ENCODE data around the gene UGT1A7. TPM values are rescaled to one million over a fixed set of nuclear protein-coding genes. Genes with fewer than 3 reads are reported as not detected.
A peak's percentile ranks its signal among the peaks of the same experiment; 100 is the strongest.
"Not testable (repeated sequence)": the region's sequence is repeated elsewhere in the genome, so short reads cannot be mapped to it uniquely, and the experiment has no call there.

Gene UGT1A7
- total and polyA plus RNA-seq, 2 donors from 2014 or later, result 0.35 to 1.3 TPM

DNA sequence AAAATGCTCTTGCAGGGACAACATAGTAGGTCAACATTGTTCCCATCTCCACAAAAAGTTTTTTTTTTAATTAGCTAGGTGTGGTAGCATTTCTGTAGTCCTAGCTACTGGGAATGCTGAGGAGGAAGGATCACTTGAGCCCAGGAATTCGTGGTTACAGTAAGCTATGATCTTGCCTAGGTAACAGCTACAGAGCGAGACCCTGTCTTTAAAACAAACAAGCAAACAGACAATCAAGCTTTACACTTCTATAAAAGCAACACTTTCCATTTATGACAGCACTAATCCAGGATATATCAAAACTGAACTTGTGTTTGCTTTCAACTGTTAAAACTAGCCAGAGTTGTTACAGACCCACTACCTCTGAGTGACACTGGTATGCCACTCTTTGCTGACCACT lies 59.2 kb downstream of the UGT1A7 start:
- H3K36me3 ChIP-seq (ENCODE audit: control insufficient read depth in 2 of 3, insufficient read depth in 3 of 3, low read length in 3 of 3), result peaks cover 0 to 3% (median 0%) of the 10 kb centered on the region in 3 donors
- no peaks in the 10 kb centered on the region for H3K27me3 ChIP-seq (ENCODE audit: control insufficient read depth, insufficient read depth, low read length)
- H3K4me3 ChIP-seq (ENCODE audit: low read length in 3 of 3), result no peak overlapping the region
- no peaks in the 10 kb centered on the region for H3K9me3 ChIP-seq (ENCODE audit: control insufficient read depth in 2 of 3, insufficient read depth in 1 of 3, low read length in 3 of 3)
- intact Hi-C loops (cut with DNase I), result no loop called here
- H3K9ac ChIP-seq (ENCODE audit: low read length in 3 of 3), result no peak overlapping the region
- FAIRE-seq (no peak), DNase-seq (no peak)
- no peak overlapping the region for H3K27ac ChIP-seq (ENCODE audit: low read depth in 2 of 2, low read length in 2 of 2)
- H3K4me1 ChIP-seq (ENCODE audit: control insufficient read depth in 2 of 3, insufficient read depth in 2 of 3, low read depth in 1 of 3, low read length in 3 of 3), result peaks cover 0 to 6% (median 5%) of the 10 kb centered on the region in 3 donors
- TF ChIP-seq, protein P1, sequence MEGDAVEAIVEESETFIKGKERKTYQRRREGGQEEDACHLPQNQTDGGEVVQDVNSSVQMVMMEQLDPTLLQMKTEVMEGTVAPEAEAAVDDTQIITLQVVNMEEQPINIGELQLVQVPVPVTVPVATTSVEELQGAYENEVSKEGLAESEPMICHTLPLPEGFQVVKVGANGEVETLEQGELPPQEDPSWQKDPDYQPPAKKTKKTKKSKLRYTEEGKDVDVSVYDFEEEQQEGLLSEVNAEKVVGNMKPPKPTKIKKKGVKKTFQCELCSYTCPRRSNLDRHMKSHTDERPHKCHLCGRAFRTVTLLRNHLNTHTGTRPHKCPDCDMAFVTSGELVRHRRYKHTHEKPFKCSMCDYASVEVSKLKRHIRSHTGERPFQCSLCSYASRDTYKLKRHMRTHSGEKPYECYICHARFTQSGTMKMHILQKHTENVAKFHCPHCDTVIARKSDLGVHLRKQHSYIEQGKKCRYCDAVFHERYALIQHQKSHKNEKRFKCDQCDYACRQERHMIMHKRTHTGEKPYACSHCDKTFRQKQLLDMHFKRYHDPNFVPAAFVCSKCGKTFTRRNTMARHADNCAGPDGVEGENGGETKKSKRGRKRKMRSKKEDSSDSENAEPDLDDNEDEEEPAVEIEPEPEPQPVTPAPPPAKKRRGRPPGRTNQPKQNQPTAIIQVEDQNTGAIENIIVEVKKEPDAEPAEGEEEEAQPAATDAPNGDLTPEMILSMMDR (IDR thresholded peaks at IDR 0.05; ENCODE audit: borderline replicate concordance, extremely low read depth, insufficient read depth), result no peak

DNA sequence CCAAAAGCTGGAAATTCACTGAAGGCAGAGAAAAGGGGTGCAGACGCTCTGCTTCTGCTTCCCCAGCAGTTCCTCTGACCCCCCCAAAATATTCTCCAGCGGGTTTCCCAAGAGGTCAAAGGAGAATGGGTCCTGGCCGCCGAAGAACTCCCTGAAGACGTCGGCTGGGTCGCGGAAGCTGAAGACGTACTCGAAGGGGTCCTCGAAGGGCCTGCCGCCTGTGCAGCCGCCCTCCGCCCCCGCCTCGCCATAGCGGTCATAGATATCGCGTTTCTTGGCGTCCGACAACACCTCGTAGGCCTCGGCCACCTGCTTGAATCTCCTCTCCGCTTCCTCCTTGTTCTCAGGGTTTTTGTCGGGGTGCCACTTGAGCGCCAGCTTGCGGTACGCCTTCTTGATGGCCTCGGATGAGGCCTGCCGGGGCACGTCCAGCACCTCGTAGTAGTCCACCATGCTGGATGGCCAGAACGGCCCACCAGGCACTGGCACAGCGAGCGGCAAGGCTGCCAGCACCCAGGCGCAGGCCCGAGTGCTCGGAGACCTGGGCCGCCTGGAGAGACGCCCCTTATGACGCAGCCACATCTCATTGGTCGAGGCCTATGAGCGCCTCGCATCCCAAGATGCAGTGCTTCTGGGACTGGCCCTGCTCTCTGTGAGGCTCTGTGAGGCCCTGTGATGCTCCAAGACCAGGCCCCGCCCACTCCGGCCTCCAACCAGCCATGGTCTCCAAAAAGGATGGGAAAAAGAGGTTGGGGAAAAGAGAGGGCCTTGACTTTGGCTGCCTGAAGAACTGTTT lies 62.0 kb downstream of the UGT1A7 start:
- intact Hi-C loops (cut with DNase I), result no loop called here

DNA sequence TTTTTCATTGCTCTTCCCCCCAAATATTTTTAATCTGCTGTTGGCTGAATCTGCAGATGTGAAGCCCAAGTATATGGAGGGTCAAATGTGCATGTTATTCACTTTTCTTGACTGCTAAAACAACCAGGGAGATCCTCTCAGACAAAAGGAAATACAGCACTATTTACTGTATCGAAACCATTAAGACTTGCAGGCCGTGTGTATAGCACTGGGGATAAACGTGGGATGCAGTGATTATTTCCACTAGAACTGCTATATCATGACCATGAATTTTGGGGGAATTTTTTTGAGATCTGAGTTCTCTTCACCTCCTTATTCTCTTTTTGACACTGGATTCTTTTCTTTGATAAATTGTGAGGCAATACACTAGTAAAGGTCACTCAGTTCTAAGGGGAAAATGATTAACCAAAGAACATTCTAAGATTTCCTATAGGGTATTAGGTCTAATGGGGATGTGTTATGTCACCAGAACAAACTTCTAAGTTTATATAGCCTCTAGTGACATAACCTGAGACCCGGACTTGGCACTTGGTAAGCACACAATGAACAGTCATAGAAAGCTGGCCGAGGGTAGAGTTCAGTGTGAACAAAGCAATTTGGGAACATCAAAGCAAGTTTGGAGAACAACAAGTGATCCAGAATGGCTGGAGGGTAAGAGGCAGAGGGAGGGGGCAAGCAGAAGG lies 63.5 kb downstream of the UGT1A7 start:
- TF ChIP-seq, protein P1 (IDR thresholded peaks at IDR 0.05; ENCODE audit: borderline replicate concordance, extremely low read depth, insufficient read depth), result no peak
- H3K9ac ChIP-seq (ENCODE audit: low read length in 3 of 3), result no peak overlapping the region
- no peaks in the 10 kb centered on the region for H3K27me3 ChIP-seq (ENCODE audit: control insufficient read depth, insufficient read depth, low read length)
- no peaks in the 10 kb centered on the region for H3K9me3 ChIP-seq (ENCODE audit: control insufficient read depth in 2 of 3, insufficient read depth in 1 of 3, low read length in 3 of 3)
- H3K36me3 ChIP-seq (ENCODE audit: control insufficient read depth in 2 of 3, insufficient read depth in 3 of 3, low read length in 3 of 3), result peaks cover 0 to 3% (median 0%) of the 10 kb centered on the region in 3 donors
- intact Hi-C loops (cut with DNase I), result no loop called here
- H3K4me1 ChIP-seq (ENCODE audit: control insufficient read depth in 2 of 3, insufficient read depth in 2 of 3, low read depth in 1 of 3, low read length in 3 of 3), result peaks cover 0 to 12% (median 3%) of the 10 kb centered on the region in 3 donors
- H3K27ac ChIP-seq (ENCODE audit: low read depth in 2 of 2, low read length in 2 of 2), result no peak overlapping the region
- DNase-seq, result no peak
- no peak overlapping the region for H3K4me3 ChIP-seq (ENCODE audit: low read length in 3 of 3)
- no peak for FAIRE-seq

More for the DNA sequence above, 62.0 kb downstream of the UGT1A7 start:
- H3K36me3 ChIP-seq (ENCODE audit: control insufficient read depth in 2 of 3, insufficient read depth in 3 of 3, low read length in 3 of 3), result peaks cover 0 to 3% (median 0%) of the 10 kb centered on the region in 3 donors
- H3K4me3 ChIP-seq (ENCODE audit: low read length in 3 of 3), result no peak overlapping the region
- TF ChIP-seq, protein P1 (IDR thresholded peaks at IDR 0.05; ENCODE audit: borderline replicate concordance, extremely low read depth, insufficient read depth), result no peak
- H3K4me1 ChIP-seq (ENCODE audit: control insufficient read depth in 2 of 3, insufficient read depth in 2 of 3, low read depth in 1 of 3, low read length in 3 of 3), result peaks cover 0 to 12% (median 5%) of the 10 kb centered on the region in 3 donors
- FAIRE-seq (no peak), DNase-seq (peak in 1 of 5 donors; percentile 71)
- no peak overlapping the region for H3K27ac ChIP-seq (ENCODE audit: low read depth in 2 of 2, low read length in 2 of 2)
- H3K27me3 ChIP-seq (ENCODE audit: control insufficient read depth, insufficient read depth, low read length), result no peaks in the 10 kb centered on the region
- H3K9ac ChIP-seq (ENCODE audit: low read length in 3 of 3), result no peak overlapping the region
- H3K9me3 ChIP-seq (ENCODE audit: control insufficient read depth in 2 of 3, insufficient read depth in 1 of 3, low read length in 3 of 3), result no peaks in the 10 kb centered on the region

DNA sequence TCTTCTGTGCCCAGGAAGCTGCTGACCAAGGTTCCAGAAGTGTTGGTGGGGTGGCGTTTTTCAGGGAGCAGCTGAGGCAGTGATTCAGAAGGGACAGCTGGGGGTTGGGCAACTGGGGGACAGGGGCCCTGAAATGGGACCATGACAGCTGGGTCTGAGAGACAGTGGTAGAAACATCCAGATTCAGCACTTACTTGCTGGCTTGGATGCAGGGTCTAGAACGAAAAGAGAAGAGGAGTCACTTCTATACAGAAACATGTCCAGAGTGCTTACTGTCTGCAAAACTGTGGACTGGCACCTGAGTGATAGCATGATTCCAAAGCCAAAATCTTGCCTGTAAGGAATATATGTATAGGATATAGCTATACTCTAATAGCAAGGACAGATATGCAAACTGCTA lies 64.1 kb downstream of the UGT1A7 start:
- peaks cover 0 to 12% (median 3%) of the 10 kb centered on the region in 3 donors for H3K4me1 ChIP-seq (ENCODE audit: control insufficient read depth in 2 of 3, insufficient read depth in 2 of 3, low read depth in 1 of 3, low read length in 3 of 3)
- H3K9me3 ChIP-seq (ENCODE audit: control insufficient read depth in 2 of 3, insufficient read depth in 1 of 3, low read length in 3 of 3); FAIRE-seq; H3K36me3 ChIP-seq (ENCODE audit: control insufficient read depth in 2 of 3, insufficient read depth in 3 of 3, low read length in 3 of 3); H3K4me3 ChIP-seq (ENCODE audit: low read length in 3 of 3); DNase-seq; H3K9ac ChIP-seq (ENCODE audit: low read length in 3 of 3); intact Hi-C loops (cut with DNase I); H3K27ac ChIP-seq (ENCODE audit: low read depth in 2 of 2, low read length in 2 of 2); H3K27me3 ChIP-seq (ENCODE audit: control insufficient read depth, insufficient read depth, low read length): not testable (repeated sequence)
